Thyroid gland (tissue), 4 donors: ENCODE measurements around the gene CCNC. TPM values are rescaled to one million over a fixed set of nuclear protein-coding genes. Genes with fewer than 3 reads are reported as not detected.
A peak's percentile ranks its signal among the peaks of the same experiment; 100 is the strongest.

ENCODE experiments used
- DNase-seq, 2 donors: peaks; one replicate each; pipeline ENCODE4 v3.0.0-alpha.2; 2019
- H3K27ac ChIP-seq, 3 donors: fragments of 200-600 bp; sonication (generic); 1 replicate in 2 of 3; 2 replicates in 1 of 3; pipeline ENCODE4 v1.5.1; 2016 to 2019; ENCODE audit warnings: mild to moderate bottlenecking in 1 of 3, moderate library complexity in 1 of 3
- H3K27me3 ChIP-seq: fragments of 200-600 bp; sonication (generic); one replicate; pipeline ENCODE4 v1.5.1; 2019
- H3K36me3 ChIP-seq, 2 donors: fragments of 200-600 bp; sonication (generic); one replicate each; pipeline ENCODE4 v1.5.1; 2016 to 2019
- H3K4me1 ChIP-seq, 2 donors: fragments of 200-600 bp; sonication (generic); one replicate each; pipeline ENCODE4 v1.5.1; 2017 to 2019
- H3K4me3 ChIP-seq, 3 donors: fragments of 200-600 bp; sonication (generic); replicated peaks in 1 of 3; 1 replicate in 2 of 3; 2 replicates in 1 of 3; pipeline ENCODE4 v1.5.1; 2016; ENCODE audit warnings: mild to moderate bottlenecking in 1 of 3
- H3K9me3 ChIP-seq: fragments of 200-600 bp; sonication (generic); one replicate; pipeline ENCODE4 v1.5.1; 2017
- CTCF ChIP-seq, 6 experiments: fragments of 200-600 bp in 3 of 6; fragments of 450-650 bp in 3 of 6; sonication (generic) in 3 of 6; IDR thresholded peaks; one replicate each; pipeline ENCODE4 v1.5.1; 2016 to 2019; ENCODE audit warnings: antibody characterized with exemption in 6 of 6, mild to moderate bottlenecking in 2 of 6, inconsistent platforms in 1 of 6, moderate library complexity in 1 of 6
- POLR2A ChIP-seq, 2 donors: fragments of 450-650 bp; IDR thresholded peaks; one replicate each; pipeline ENCODE4 v1.6.1; 2017; ENCODE audit warnings: antibody characterized with exemption in 2 of 2, mild to moderate bottlenecking in 2 of 2, moderate library complexity in 1 of 2
- WGBS, 2 donors: methylation state at CpG; one replicate each; pipeline ENCODE4 v1.1.5; 2017; 5-methylcytosine and 5-hydroxymethylcytosine counted together
- intact Hi-C: fragments of 100-400 bp; cut with DNase I; formaldehyde crosslinking; loops from one replicate; pipeline ENCODE4 v1.15.1; 2023
- total RNA-seq, 4 donors: library from RNA; depleted of rRNA; stranded (reverse); fragments of >200 nt; gene quantifications; one replicate each; pipeline ENCODE4 v1.2.3, GENCODE V29; 2016

Gene CCNC
- total RNA-seq, result 100 to 1,000 TPM in 1 of 4 donors, 10 to 100 TPM in 3; 74.2 to 393 (median 92.2) TPM

GRCh38 chr6:99568103-99568933 is at the start of gene CCNC:
TSS of gene CCNC (minus strand) at chr6:99568660. CDS start at chr6:99568527, 133 bp downstream.
- TF ChIP-seq CTCF (IDR thresholded peaks at IDR 0.05) (no peak), POLR2A (IDR thresholded peaks at IDR 0.05) (peak in 1 of 2 donors; percentile 80)
- DNase-seq, result peak; percentile 95 to 96
- H3K4me3 ChIP-seq, result peak within 1 kb of the TSS; percentile 73 to 92 (median 90)
- H3K4me1 ChIP-seq, result peaks cover 9 to 14% of the 10 kb centered on the region in 2 donors
- H3K27ac ChIP-seq, result peak within 1 kb of the TSS; percentile 76 to 86 (median 86)
- no peaks in the 10 kb centered on the region for H3K27me3 ChIP-seq
- no peaks in the 10 kb centered on the region for H3K9me3 ChIP-seq
- intact Hi-C loops, result no loop called here
- no peaks in the 10 kb centered on the region for H3K36me3 ChIP-seq
- WGBS, 2 donors, result 0 to 1% methylated on average over 52 to 60 of the region's 64 CpGs

- Histone ChIP-seq H3K4me1 (peaks cover 20 to 32% of the 10 kb centered on the region in 2 donors), H3K9me3 (no peaks in the 10 kb centered on the region), H3K4me3 (no peak overlapping the region), H3K36me3 (no peaks in the 10 kb centered on the region), H3K27me3 (peaks cover 69% of the 10 kb centered on the region), H3K27ac (no peak overlapping the region)
- WGBS, 2 donors, result 50 to 57% methylated on average over 2 of the region's 2 CpGs
- intact Hi-C loops, result no loop called here
- no peak for DNase-seq
- TF ChIP-seq POLR2A (IDR thresholded peaks at IDR 0.05), result no peak
- no peak for TF ChIP-seq CTCF (IDR thresholded peaks at IDR 0.05)
Measured at GRCh38 chr6:99617131-99617530, 48.7 kb upstream of the CCNC start.

- intact Hi-C loops, result no loop called here
- DNase-seq, result no peak
- Histone ChIP-seq H3K27ac (no peak overlapping the region), H3K4me3 (peak overlapping the region in 2 of 3 donors; percentile 9 to 39), H3K4me1 (peaks cover 20 to 32% of the 10 kb centered on the region in 2 donors), H3K9me3 (no peaks in the 10 kb centered on the region), H3K27me3 (peaks cover 65% of the 10 kb centered on the region), H3K36me3 (no peaks in the 10 kb centered on the region)
- 6 to 8% methylated on average over 21 to 29 of the region's 55 CpGs for WGBS, 2 donors
- TF ChIP-seq CTCF (IDR thresholded peaks at IDR 0.05) (no peak), POLR2A (IDR thresholded peaks at IDR 0.05) (no peak)
Measured at GRCh38 chr6:99614430-99615186, 46.1 kb upstream of the CCNC start.

- Histone ChIP-seq H3K4me3 (peak overlapping the region in 2 of 3 donors; percentile 16 to 39), H3K27me3 (peaks cover 66% of the 10 kb centered on the region)
Measured at GRCh38 chr6:99613705-99614429, 45.4 kb upstream of the CCNC start.

More at GRCh38 chr6:99613705-99614429, 45.4 kb upstream of the CCNC start:
- WGBS, 2 donors, result 0% methylated on average over 2 to 10 of the region's 82 CpGs
- no peak overlapping the region for H3K27ac ChIP-seq
- H3K4me1 ChIP-seq, result peaks cover 20 to 26% of the 10 kb centered on the region in 2 donors
- no peak for TF ChIP-seq POLR2A (IDR thresholded peaks at IDR 0.05)
- no peak for TF ChIP-seq CTCF (IDR thresholded peaks at IDR 0.05)
- H3K9me3 ChIP-seq, result no peaks in the 10 kb centered on the region
- intact Hi-C loops, result no loop called here
- DNase-seq, result no peak
- no peaks in the 10 kb centered on the region for H3K36me3 ChIP-seq
